ENCODE measurements around the gene OR4F15. TPM values are rescaled to one million over a fixed set of nuclear protein-coding genes. Genes with fewer than 3 reads are reported as not detected.

Gene OR4F15
- total RNA-seq, 1 donor from 2014 or later = not detected

GRCh38 chr15:101808201-101808600 lies 3.8 kb upstream of the OR4F15 start:
- intact Hi-C loops (cut with micrococcal nuclease) = no loop called here
- TF ChIP-seq CTCF (IDR thresholded peaks at IDR 0.05) = no peak
- Mint-ChIP-seq H3K36me3 (ENCODE audit: low read depth) (no peaks in the 10 kb centered on the region), H3K9me3 (no peaks in the 10 kb centered on the region), H3K27ac (no peak overlapping the region), H3K4me3 (no peak overlapping the region), H3K27me3 (peaks cover 10% of the 10 kb centered on the region), H3K4me1 (no peaks in the 10 kb centered on the region)
- ChIA-PET CTCF (no interaction called here), POLR2A (no interaction called here)
- no peak for DNase-seq
- no peak for ATAC-seq (ENCODE audit: low read depth)

GRCh38 chr15:101810456-101810855 lies 1.5 kb upstream of the OR4F15 start:
- intact Hi-C loops (cut with micrococcal nuclease) = no loop called here
- POLR2A ChIA-PET = no interaction called here
- DNase-seq (no peak), ATAC-seq (ENCODE audit: low read depth) (no peak)
- CTCF ChIA-PET = no interaction called here
- peaks cover 4% of the 10 kb centered on the region for H3K27me3 Mint-ChIP-seq
- no peak for TF ChIP-seq CTCF (IDR thresholded peaks at IDR 0.05)
- no peaks in the 10 kb centered on the region for H3K4me1 Mint-ChIP-seq
- H3K9me3 Mint-ChIP-seq = no peaks in the 10 kb centered on the region
- H3K36me3 Mint-ChIP-seq (ENCODE audit: low read depth) = no peaks in the 10 kb centered on the region
- no peak overlapping the region for H3K27ac Mint-ChIP-seq
- H3K4me3 Mint-ChIP-seq = no peak overlapping the region

GRCh38 chr15:101810876-101811275 lies 1.1 kb upstream of the OR4F15 start:
- Mint-ChIP-seq H3K9me3 (no peaks in the 10 kb centered on the region), H3K36me3 (ENCODE audit: low read depth) (no peaks in the 10 kb centered on the region), H3K4me1 (no peaks in the 10 kb centered on the region), H3K4me3 (no peak overlapping the region), H3K27me3 (peaks cover 5% of the 10 kb centered on the region), H3K27ac (no peak overlapping the region)
- DNase-seq (no peak), ATAC-seq (ENCODE audit: low read depth) (no peak)
- no peak for TF ChIP-seq CTCF (IDR thresholded peaks at IDR 0.05)
- POLR2A ChIA-PET = no interaction called here
- intact Hi-C loops (cut with micrococcal nuclease) = no loop called here
- CTCF ChIA-PET = no interaction called here

- DNase-seq = no peak
- ATAC-seq (ENCODE audit: low read depth) = no peak
- Mint-ChIP-seq H3K4me1 (no peaks in the 10 kb centered on the region), H3K36me3 (ENCODE audit: low read depth) (no peaks in the 10 kb centered on the region), H3K9me3 (no peaks in the 10 kb centered on the region), H3K27ac (no peak overlapping the region), H3K4me3 (no peak overlapping the region), H3K27me3 (peaks cover 3% of the 10 kb centered on the region)
- CTCF ChIA-PET = no interaction called here
- POLR2A ChIA-PET = interaction anchor here (0.5 kb wide), 1 partner anchor 97 kb away, joined by 5 read pairs; no protein-coding TSS in a partner anchor
- intact Hi-C loops (cut with micrococcal nuclease) = no loop called here
- TF ChIP-seq CTCF (IDR thresholded peaks at IDR 0.05) = no peak
Measured at GRCh38 chr15:101813803-101814534, 2.0 kb downstream of the OR4F15 start.

GRCh38 chr15:101820781-101821180 lies 8.8 kb downstream of the OR4F15 start:
- H3K27ac Mint-ChIP-seq = no peak overlapping the region
- H3K9me3 Mint-ChIP-seq = no peaks in the 10 kb centered on the region
- no peak overlapping the region for H3K4me3 Mint-ChIP-seq
- ATAC-seq (ENCODE audit: low read depth) (no peak), DNase-seq (no peak)
- ChIA-PET CTCF (no interaction called here), POLR2A (no interaction called here)
- TF ChIP-seq CTCF (IDR thresholded peaks at IDR 0.05) = no peak
- H3K4me1 Mint-ChIP-seq = no peaks in the 10 kb centered on the region
- no peaks in the 10 kb centered on the region for H3K36me3 Mint-ChIP-seq (ENCODE audit: low read depth)
- intact Hi-C loops (cut with micrococcal nuclease) = no loop called here
- peaks cover 7% of the 10 kb centered on the region for H3K27me3 Mint-ChIP-seq

Data from activated B cell treated with CpG ODN at 0.5 μM for 24 hours (primary cell).